Activated naive CD8-positive, alpha-beta T cell treated with anti-CD3 and anti-CD28 coated beads for 36 hours (primary cell): ENCODE data around the gene SEC31B. TPM values are rescaled to one million over a fixed set of nuclear protein-coding genes. Genes with fewer than 3 reads are reported as not detected.

Experiments
- DNase-seq: peaks from one replicate; pipeline ENCODE4 v3.0.0; 2021
- H3K27ac Mint-ChIP-seq: one replicate; pipeline ENCODE4 v1.8.0; 2022; ENCODE audit warnings: mild to moderate bottlenecking, moderate library complexity, mixed read lengths
- H3K27me3 Mint-ChIP-seq: one replicate; pipeline ENCODE4 v1.8.0; 2022; ENCODE audit warnings: mild to moderate bottlenecking, mixed read lengths
- H3K36me3 Mint-ChIP-seq: one replicate; pipeline ENCODE4 v1.8.0; 2021; ENCODE audit warnings: mild to moderate bottlenecking, mixed read lengths
- H3K4me1 Mint-ChIP-seq: one replicate; pipeline ENCODE4 v1.8.0; 2021; ENCODE audit warnings: mixed read lengths
- H3K4me3 Mint-ChIP-seq: one replicate; pipeline ENCODE4 v1.8.0; 2022; ENCODE audit warnings: mild to moderate bottlenecking, moderate library complexity, mixed read lengths
- H3K9me3 Mint-ChIP-seq: one replicate; pipeline ENCODE4 v1.8.0; 2022; ENCODE audit warnings: mixed read lengths
- total RNA-seq, 2 experiments: library from RNA; stranded (reverse); gene quantifications; one replicate each; pipeline ENCODE4 v1.2.3, GENCODE V29; 2021

Gene SEC31B
- total RNA-seq, 2 experiments from 2014 or later = 14.6 to 17.5 TPM

- H3K4me1 Mint-ChIP-seq = peaks cover 17% of the 10 kb centered on the region
- no peak overlapping the region for H3K27ac Mint-ChIP-seq
- DNase-seq = peak; percentile 47
- no peaks in the 10 kb centered on the region for H3K9me3 Mint-ChIP-seq
- peaks cover 16% of the 10 kb centered on the region for H3K36me3 Mint-ChIP-seq
- H3K4me3 Mint-ChIP-seq = no peak overlapping the region
- H3K27me3 Mint-ChIP-seq = no peaks in the 10 kb centered on the region
Measured at GRCh38 chr10:100518761-100519241, 860 bp downstream of the SEC31B start.

- H3K9me3 Mint-ChIP-seq = no peaks in the 10 kb centered on the region
- H3K27ac Mint-ChIP-seq = no peak overlapping the region
- DNase-seq = no peak
- H3K36me3 Mint-ChIP-seq = peaks cover 26% of the 10 kb centered on the region
- H3K4me3 Mint-ChIP-seq = no peak overlapping the region
- H3K27me3 Mint-ChIP-seq = no peaks in the 10 kb centered on the region
- peaks cover 28% of the 10 kb centered on the region for H3K4me1 Mint-ChIP-seq
Measured at GRCh38 chr10:100516847-100517246, 2.8 kb downstream of the SEC31B start.

- Mint-ChIP-seq H3K27me3 (no peaks in the 10 kb centered on the region), H3K36me3 (peaks cover 29% of the 10 kb centered on the region), H3K27ac (no peak overlapping the region), H3K4me3 (no peak overlapping the region), H3K4me1 (peaks cover 39% of the 10 kb centered on the region), H3K9me3 (no peaks in the 10 kb centered on the region)
- DNase-seq = no peak
Measured at GRCh38 chr10:100515612-100516011, 4.0 kb downstream of the SEC31B start.

- Mint-ChIP-seq H3K4me1 (peaks cover 67% of the 10 kb centered on the region), H3K9me3 (no peaks in the 10 kb centered on the region), H3K4me3 (peak overlapping the region; percentile 5), H3K27ac (peak overlapping the region; percentile 85), H3K27me3 (no peaks in the 10 kb centered on the region), H3K36me3 (peaks cover 47% of the 10 kb centered on the region)
- peak; percentile 75 for DNase-seq
Measured at GRCh38 chr10:100510533-100511308, 8.9 kb downstream of the SEC31B start.

- no peaks in the 10 kb centered on the region for H3K9me3 Mint-ChIP-seq
Measured at GRCh38 chr10:100509241-100509840, 10.3 kb downstream of the SEC31B start.

GRCh38 chr10:100508691-100509150 is 10.9 kb downstream of the SEC31B start:
- peak; percentile 43 for DNase-seq
- H3K36me3 Mint-ChIP-seq = peaks cover 47% of the 10 kb centered on the region
- peaks cover 67% of the 10 kb centered on the region for H3K4me1 Mint-ChIP-seq
- peak overlapping the region; percentile 98 for H3K27ac Mint-ChIP-seq
- H3K27me3 Mint-ChIP-seq = no peaks in the 10 kb centered on the region
- H3K4me3 Mint-ChIP-seq = peak overlapping the region; percentile 74
- no peaks in the 10 kb centered on the region for H3K9me3 Mint-ChIP-seq

More at GRCh38 chr10:100509241-100509840, 10.3 kb downstream of the SEC31B start:
- peak; percentile 62 for DNase-seq
- H3K36me3 Mint-ChIP-seq = peaks cover 54% of the 10 kb centered on the region
- H3K27ac Mint-ChIP-seq = peak overlapping the region; percentile 98
- peaks cover 67% of the 10 kb centered on the region for H3K4me1 Mint-ChIP-seq
- H3K27me3 Mint-ChIP-seq = no peaks in the 10 kb centered on the region
- H3K4me3 Mint-ChIP-seq = peak overlapping the region; percentile 74

- no peaks in the 10 kb centered on the region for H3K9me3 Mint-ChIP-seq
- H3K27ac Mint-ChIP-seq = peak overlapping the region; percentile 98
- no peak for DNase-seq
- peak overlapping the region; percentile 74 for H3K4me3 Mint-ChIP-seq
- no peaks in the 10 kb centered on the region for H3K27me3 Mint-ChIP-seq
- peaks cover 67% of the 10 kb centered on the region for H3K4me1 Mint-ChIP-seq
- H3K36me3 Mint-ChIP-seq = peaks cover 45% of the 10 kb centered on the region
Measured at GRCh38 chr10:100508266-100508665, 11.4 kb downstream of the SEC31B start.

GRCh38 chr10:100507357-100507732 is 12.3 kb downstream of the SEC31B start:
- Mint-ChIP-seq H3K27me3 (no peaks in the 10 kb centered on the region), H3K27ac (peak overlapping the region; percentile 14), H3K4me1 (peaks cover 60% of the 10 kb centered on the region), H3K9me3 (no peaks in the 10 kb centered on the region), H3K36me3 (peaks cover 36% of the 10 kb centered on the region), H3K4me3 (no peak overlapping the region)
- no peak for DNase-seq

GRCh38 chr10:100506596-100507356 is 12.9 kb downstream of the SEC31B start:
- Mint-ChIP-seq H3K4me1 (peaks cover 55% of the 10 kb centered on the region), H3K4me3 (peak overlapping the region; percentile 2), H3K27me3 (no peaks in the 10 kb centered on the region), H3K9me3 (no peaks in the 10 kb centered on the region), H3K27ac (peak overlapping the region; percentile 42), H3K36me3 (peaks cover 36% of the 10 kb centered on the region)
- DNase-seq = no peak

GRCh38 chr10:100505164-100505563 is 14.5 kb downstream of the SEC31B start:
- no peak for DNase-seq
- Mint-ChIP-seq H3K4me3 (no peak overlapping the region), H3K27me3 (no peaks in the 10 kb centered on the region), H3K27ac (no peak overlapping the region), H3K4me1 (peaks cover 40% of the 10 kb centered on the region), H3K9me3 (no peaks in the 10 kb centered on the region), H3K36me3 (peaks cover 40% of the 10 kb centered on the region)

GRCh38 chr10:100504096-100504495 is 15.6 kb downstream of the SEC31B start:
- Mint-ChIP-seq H3K4me3 (no peak overlapping the region), H3K27ac (no peak overlapping the region), H3K4me1 (peaks cover 32% of the 10 kb centered on the region)

GRCh38 chr10:100502926-100503494 is 16.7 kb downstream of the SEC31B start:
- peaks cover 28% of the 10 kb centered on the region for H3K4me1 Mint-ChIP-seq
- H3K27ac Mint-ChIP-seq = no peak overlapping the region
- no peak overlapping the region for H3K4me3 Mint-ChIP-seq
- no peak for DNase-seq
- no peaks in the 10 kb centered on the region for H3K27me3 Mint-ChIP-seq
- peaks cover 47% of the 10 kb centered on the region for H3K36me3 Mint-ChIP-seq
- H3K9me3 Mint-ChIP-seq = no peaks in the 10 kb centered on the region

More at GRCh38 chr10:100504096-100504495, 15.6 kb downstream of the SEC31B start:
- no peaks in the 10 kb centered on the region for H3K27me3 Mint-ChIP-seq
- DNase-seq = no peak
- peaks cover 47% of the 10 kb centered on the region for H3K36me3 Mint-ChIP-seq
- no peaks in the 10 kb centered on the region for H3K9me3 Mint-ChIP-seq

GRCh38 chr10:100501423-100501822 is 18.2 kb downstream of the SEC31B start:
- Mint-ChIP-seq H3K9me3 (no peaks in the 10 kb centered on the region), H3K27ac (no peak overlapping the region), H3K36me3 (peaks cover 35% of the 10 kb centered on the region), H3K4me3 (no peak overlapping the region), H3K4me1 (peaks cover 22% of the 10 kb centered on the region), H3K27me3 (no peaks in the 10 kb centered on the region)
- DNase-seq = no peak

- Mint-ChIP-seq H3K36me3 (peaks cover 37% of the 10 kb centered on the region), H3K4me3 (no peak overlapping the region), H3K9me3 (no peaks in the 10 kb centered on the region), H3K27me3 (no peaks in the 10 kb centered on the region), H3K27ac (no peak overlapping the region), H3K4me1 (peaks cover 28% of the 10 kb centered on the region)
- DNase-seq = no peak
Measured at GRCh38 chr10:100498059-100498458, 21.6 kb downstream of the SEC31B start.

GRCh38 chr10:100496567-100496966 is 23.1 kb downstream of the SEC31B start:
- peak overlapping the region; percentile 57 for H3K27ac Mint-ChIP-seq
- no peak overlapping the region for H3K4me3 Mint-ChIP-seq
- H3K27me3 Mint-ChIP-seq = no peaks in the 10 kb centered on the region
- no peaks in the 10 kb centered on the region for H3K9me3 Mint-ChIP-seq
- peaks cover 28% of the 10 kb centered on the region for H3K4me1 Mint-ChIP-seq
- peak; percentile 45 for DNase-seq
- peaks cover 32% of the 10 kb centered on the region for H3K36me3 Mint-ChIP-seq
